Lung (tissue), 12 donors: ENCODE results near the gene HTR6. TPM values are rescaled to one million over a fixed set of nuclear protein-coding genes. Genes with fewer than 3 reads are reported as not detected.

Experiments
- ATAC-seq: fragments of 200-7000 bp; cut with Tn5 transposase; one replicate; pipeline ENCODE4 v1.9.1; 2020; ENCODE audit warnings: moderate number of reproducible peaks; ENCODE audit not compliant: insufficient read depth, low FRiP score
- DNase-seq, 3 donors: peaks; one replicate each; pipeline ENCODE4 v3.0.0-alpha.2; 2013 to 2017
- H3K27ac ChIP-seq, 2 donors: one replicate each; pipeline ENCODE4 v1.5.1; 2013; ENCODE audit warnings: mild to moderate bottlenecking in 2 of 2, moderate library complexity in 2 of 2, control low read depth in 1 of 2, inconsistent platforms in 1 of 2, low read depth in 1 of 2, low read length in 1 of 2
- H3K27me3 ChIP-seq, 3 donors: one replicate each; pipeline ENCODE4 v1.5.1; 2013; ENCODE audit warnings: low read length in 2 of 3; ENCODE audit not compliant: control insufficient read depth in 3 of 3, insufficient read depth in 3 of 3
- H3K36me3 ChIP-seq, 4 donors: one replicate each; pipeline ENCODE4 v1.5.1; 2013; ENCODE audit warnings: low read length in 4 of 4, mild to moderate bottlenecking in 1 of 4, moderate library complexity in 1 of 4; ENCODE audit not compliant: control insufficient read depth in 4 of 4, insufficient read depth in 4 of 4
- H3K4me1 ChIP-seq, 5 donors: one replicate each; pipeline ENCODE4 v1.5.1; 2013; ENCODE audit warnings: low read length in 5 of 5, mild to moderate bottlenecking in 2 of 5, moderate library complexity in 1 of 5; ENCODE audit not compliant: control insufficient read depth in 5 of 5, insufficient read depth in 5 of 5
- H3K4me3 ChIP-seq: one replicate; pipeline ENCODE4 v1.5.1; 2013; ENCODE audit warnings: mild to moderate bottlenecking, control low read depth, moderate library complexity
- H3K9ac ChIP-seq, 2 donors: one replicate each; pipeline ENCODE4 v1.5.1; 2013; ENCODE audit warnings: low read length in 2 of 2, control low read depth in 1 of 2; ENCODE audit not compliant: insufficient read depth in 1 of 2
- H3K9me3 ChIP-seq, 4 donors: one replicate each; pipeline ENCODE4 v1.5.1; 2013; ENCODE audit warnings: low read length in 3 of 4, mild to moderate bottlenecking in 1 of 4, moderate library complexity in 1 of 4; ENCODE audit not compliant: control insufficient read depth in 4 of 4, insufficient read depth in 3 of 4
- CTCF ChIP-seq: IDR thresholded peaks from 2 replicates; pipeline ENCODE4 v1.5.1; 2012; ENCODE audit warnings: mild to moderate bottlenecking; ENCODE audit errors: control extremely low read depth, extremely low read depth
- WGBS, 2 donors: extraction: QIAGEN DNeasy Blood & Tissue Kit; methylation state at CpG; one replicate each; pipeline ENCODE4 v1.1.7; 2013; 5-methylcytosine and 5-hydroxymethylcytosine counted together
- polyA plus RNA-seq, 2 donors: library from polyadenylated mRNA; stranded (reverse); fragments of 200-250 nt; gene quantifications; one replicate each; pipeline ENCODE4 v1.2.1, GENCODE V29; 2013
- total RNA-seq, 2 donors: library from RNA; depleted of rRNA in 1 of 2; stranded (reverse); fragments of >200 nt in 1 of 2; gene quantifications; one replicate each; pipeline ENCODE4 v1.2.1, GENCODE V29; 2014 to 2021
- donor health status: control.
- donor health status: control.
- donor health status: Bipolar disorder and iron deficiency.
- donor health status: healthy.
- donor health status: DM: yes; HTN: yes; CAD: no.

The HTR6 gene
- total and polyA plus RNA-seq, 4 donors, result not detected

GRCh38 chr1:19670787-19671186 is 6.1 kb downstream of the HTR6 start:
- 61 to 71% methylated on average over 4 of the region's 4 CpGs for WGBS, 2 donors
- Histone ChIP-seq H3K36me3 (no peaks in the 10 kb centered on the region), H3K4me3 (no peak overlapping the region), H3K4me1 (no peaks in the 10 kb centered on the region), H3K27me3 (peaks cover 4 to 35% (median 5%) of the 10 kb centered on the region in 3 donors), H3K27ac (no peak overlapping the region), H3K9ac (no peak overlapping the region), H3K9me3 (no peaks in the 10 kb centered on the region)
- no peak for DNase-seq
- no peak for ATAC-seq
- TF ChIP-seq CTCF, result no peak

GRCh38 chr1:19672237-19672636 is 7.6 kb downstream of the HTR6 start:
- no peak for ATAC-seq
- no peaks in the 10 kb centered on the region for H3K36me3 ChIP-seq
- no peaks in the 10 kb centered on the region for H3K9me3 ChIP-seq
- H3K27me3 ChIP-seq, result peaks cover 0 to 20% (median 4%) of the 10 kb centered on the region in 3 donors
- no peak for TF ChIP-seq CTCF
- no peak overlapping the region for H3K27ac ChIP-seq
- no peak overlapping the region for H3K9ac ChIP-seq
- 41 to 56% methylated on average over 6 of the region's 6 CpGs for WGBS, 2 donors
- DNase-seq, result no peak
- no peak overlapping the region for H3K4me3 ChIP-seq
- no peaks in the 10 kb centered on the region for H3K4me1 ChIP-seq

- WGBS, 2 donors, result 72 to 76% methylated on average over 5 of the region's 5 CpGs
- no peak for ATAC-seq
- Histone ChIP-seq H3K27ac (no peak overlapping the region), H3K36me3 (no peaks in the 10 kb centered on the region), H3K9me3 (no peaks in the 10 kb centered on the region), H3K27me3 (peaks cover 0 to 3% (median 0%) of the 10 kb centered on the region in 3 donors), H3K9ac (no peak overlapping the region), H3K4me1 (no peaks in the 10 kb centered on the region), H3K4me3 (no peak overlapping the region)
- no peak for DNase-seq
- TF ChIP-seq CTCF, result no peak
These were observed 11.1 kb downstream of the HTR6 start for GRCh38 chr1:19675797-19676196.

GRCh38 chr1:19676438-19676922 is 11.8 kb downstream of the HTR6 start:
- DNase-seq, result peak; percentile 73 to 83 (median 80)

More at GRCh38 chr1:19676438-19676922, 11.8 kb downstream of the HTR6 start:
- Histone ChIP-seq H3K27me3 (peaks cover 0 to 3% (median 0%) of the 10 kb centered on the region in 3 donors), H3K9me3 (no peaks in the 10 kb centered on the region), H3K27ac (no peak overlapping the region), H3K36me3 (no peaks in the 10 kb centered on the region), H3K9ac (no peak overlapping the region), H3K4me3 (no peak overlapping the region), H3K4me1 (no peaks in the 10 kb centered on the region)
- no peak for TF ChIP-seq CTCF
- ATAC-seq, result no peak
- 32 to 33% methylated on average over 13 of the region's 13 CpGs for WGBS, 2 donors
